ENCODE results near the gene POLDIP3. TPM values are rescaled to one million over a fixed set of nuclear protein-coding genes. Genes with fewer than 3 reads are reported as not detected.

The POLDIP3 gene
- total RNA-seq, 1 donor from 2014 or later: 77.5 TPM

DNA sequence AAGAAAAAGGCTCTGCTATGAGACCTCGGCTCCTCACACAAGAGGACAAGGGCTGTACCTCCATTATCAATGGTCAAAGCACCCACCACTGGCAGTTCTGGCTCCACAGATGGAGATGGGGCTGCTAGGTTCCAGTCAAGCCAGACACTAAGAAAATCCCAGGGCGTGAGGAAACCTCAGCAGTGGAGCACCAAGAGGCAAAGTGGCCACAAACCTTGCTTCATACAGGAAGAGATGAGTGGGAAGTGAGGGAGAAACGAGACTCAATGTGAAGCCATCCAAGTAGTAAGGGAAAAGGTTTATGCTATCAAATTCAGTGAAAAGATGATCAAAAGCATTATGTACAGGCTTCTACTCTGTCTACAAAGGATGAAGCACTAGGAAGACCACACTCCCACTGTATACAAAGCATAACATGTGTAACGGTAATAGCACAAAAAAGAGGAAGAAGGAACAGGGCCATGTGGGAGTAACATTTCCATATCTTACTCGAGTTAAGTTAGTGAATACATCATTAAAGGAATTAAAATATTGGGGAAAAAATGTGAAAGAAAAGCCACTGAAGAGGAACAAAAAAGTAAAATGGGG lies 27.0 kb downstream of the POLDIP3 start:
- DNase-seq (no peak), ATAC-seq (ENCODE audit: low read depth) (no peak)
- Mint-ChIP-seq H3K36me3 (ENCODE audit: low read depth) (peaks cover 84% of the 10 kb centered on the region), H3K9me3 (no peaks in the 10 kb centered on the region), H3K4me3 (no peak overlapping the region), H3K27ac (peak overlapping the region; percentile 50), H3K4me1 (peaks cover 6% of the 10 kb centered on the region), H3K27me3 (no peaks in the 10 kb centered on the region)
- POLR2A ChIA-PET: no interaction called here
- no peak for TF ChIP-seq CTCF (IDR thresholded peaks at IDR 0.05)
- CTCF ChIA-PET: no interaction called here
- intact Hi-C loops (cut with micrococcal nuclease): no loop called here

- Mint-ChIP-seq H3K4me3 (no peak overlapping the region), H3K36me3 (ENCODE audit: low read depth) (peaks cover 74% of the 10 kb centered on the region), H3K27me3 (no peaks in the 10 kb centered on the region), H3K4me1 (peaks cover 14% of the 10 kb centered on the region), H3K9me3 (no peaks in the 10 kb centered on the region), H3K27ac (no peak overlapping the region)
- CTCF ChIA-PET: interaction anchor here (1.2 kb wide), 1 partner anchor 35 kb away, joined by 3 read pairs; no protein-coding TSS in a partner anchor
- DNase-seq: no peak
- POLR2A ChIA-PET: interaction anchor here (2.0 kb wide), 1 partner anchor 28 kb away, joined by 9 read pairs; the partner anchor contains the start of gene POLDIP3
- no peak for TF ChIP-seq CTCF (IDR thresholded peaks at IDR 0.05)
- ATAC-seq (ENCODE audit: low read depth): no peak
- intact Hi-C loops (cut with micrococcal nuclease): no loop called here
Measured at GRCh38 chr22:42586381-42586780, 28.3 kb downstream of the POLDIP3 start.

- no peaks in the 10 kb centered on the region for H3K9me3 Mint-ChIP-seq
- TF ChIP-seq CTCF (IDR thresholded peaks at IDR 0.05): no peak
- no peak for DNase-seq
- ChIA-PET CTCF (interaction anchor here (1.2 kb wide), 1 partner anchor 36 kb away, joined by 3 read pairs; no protein-coding TSS in a partner anchor), POLR2A (interaction anchor here (0.6 to 2.0 kb wide), 2 partner anchors 30 to 36 kb away, joined by 3 to 9 read pairs; partner anchors contain the start of gene POLDIP3)
- H3K4me3 Mint-ChIP-seq: no peak overlapping the region
- no peak for ATAC-seq (ENCODE audit: low read depth)
- H3K27ac Mint-ChIP-seq: no peak overlapping the region
- peaks cover 19% of the 10 kb centered on the region for H3K4me1 Mint-ChIP-seq
- H3K27me3 Mint-ChIP-seq: no peaks in the 10 kb centered on the region
- intact Hi-C loops (cut with micrococcal nuclease): no loop called here
- H3K36me3 Mint-ChIP-seq (ENCODE audit: low read depth): peaks cover 63% of the 10 kb centered on the region
Measured at GRCh38 chr22:42585096-42585495, 29.6 kb downstream of the POLDIP3 start.

- DNase-seq (no peak), ATAC-seq (ENCODE audit: low read depth) (no peak)
- no peaks in the 10 kb centered on the region for H3K9me3 Mint-ChIP-seq
- H3K27ac Mint-ChIP-seq: no peak overlapping the region
- no peaks in the 10 kb centered on the region for H3K27me3 Mint-ChIP-seq
- intact Hi-C loops (cut with micrococcal nuclease): no loop called here
- H3K4me1 Mint-ChIP-seq: peaks cover 19% of the 10 kb centered on the region
- POLR2A ChIA-PET: interaction anchor here (0.6 to 2.0 kb wide), 3 partner anchors 30 to 1638 kb away, joined by 3 to 9 read pairs (median 5); partner anchors contain the start of gene POLDIP3
- TF ChIP-seq CTCF (IDR thresholded peaks at IDR 0.05): no peak
- H3K4me3 Mint-ChIP-seq: no peak overlapping the region
- H3K36me3 Mint-ChIP-seq (ENCODE audit: low read depth): peaks cover 60% of the 10 kb centered on the region
- CTCF ChIA-PET: no interaction called here
Measured at GRCh38 chr22:42584364-42584940, 30.2 kb downstream of the POLDIP3 start.

DNA sequence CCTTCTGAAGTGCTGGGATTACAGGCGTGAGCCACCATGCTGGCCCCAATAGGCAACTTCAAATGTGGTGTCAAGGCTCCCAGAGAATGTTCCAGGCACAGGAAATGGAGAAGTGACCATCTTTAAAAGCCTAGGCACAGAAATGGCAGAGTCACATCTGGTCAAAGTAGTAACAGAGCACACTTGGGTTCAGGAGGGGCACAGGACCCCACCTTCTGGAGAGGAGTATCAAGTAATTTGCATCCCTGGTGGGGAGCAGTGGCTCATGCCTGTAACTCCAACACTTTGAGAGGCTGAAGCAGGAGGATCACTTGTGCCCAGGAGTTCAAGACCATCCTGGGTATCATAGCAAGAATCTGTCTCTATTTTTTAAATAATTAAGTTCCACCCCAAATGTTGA lies 31.7 kb downstream of the POLDIP3 start:
- no peak for TF ChIP-seq CTCF (IDR thresholded peaks at IDR 0.05)
- Mint-ChIP-seq H3K4me1 (peaks cover 19% of the 10 kb centered on the region), H3K27ac (no peak overlapping the region), H3K27me3 (no peaks in the 10 kb centered on the region), H3K36me3 (ENCODE audit: low read depth) (peaks cover 56% of the 10 kb centered on the region), H3K9me3 (no peaks in the 10 kb centered on the region), H3K4me3 (no peak overlapping the region)
- POLR2A ChIA-PET: interaction anchor here (1.9 to 2.6 kb wide), 2 partner anchors 28 to 32 kb away, joined by 7 to 37 read pairs; partner anchors contain the start of gene POLDIP3
- intact Hi-C loops (cut with micrococcal nuclease): loop anchor here (1.0 to 2.0 kb wide), 2 partner anchors 32 to 50 kb away; partner anchors contain the start of gene POLDIP3
- DNase-seq (no peak), ATAC-seq (ENCODE audit: low read depth) (no peak)
- CTCF ChIA-PET: no interaction called here
